ENCODE results near the gene SLC6A17.

The SLC6A17 gene

DNA sequence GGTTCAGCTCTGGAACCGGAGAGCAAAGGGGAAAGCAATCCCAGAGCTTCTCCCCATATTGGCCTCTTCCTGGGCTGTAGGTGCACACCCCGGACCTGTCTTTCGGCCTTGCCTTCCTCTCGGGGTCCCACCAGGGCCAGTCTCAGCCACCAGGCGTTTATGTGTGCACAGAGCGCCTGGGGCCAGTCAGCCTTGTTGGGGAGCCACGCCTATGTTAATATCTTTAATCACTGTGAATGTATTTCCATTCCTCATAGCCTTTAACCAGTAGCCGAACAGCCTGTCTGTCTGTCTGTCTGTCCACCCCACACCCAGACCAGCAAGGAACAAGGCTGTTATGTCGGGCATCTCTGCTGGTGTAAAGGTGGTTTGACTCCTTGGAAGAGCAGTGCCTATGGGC lies 78.6 kb downstream of the SLC6A17 start:
- no peak overlapping the region for H3K4me3 ChIP-seq (ENCODE audit: low read length)
- no peaks in the 10 kb centered on the region for H3K27me3 ChIP-seq (ENCODE audit: insufficient read depth, low read length)
- H3K4me1 ChIP-seq (ENCODE audit: insufficient read depth, low read length) = peaks cover under 1% of the 10 kb centered on the region
- H3K36me3 ChIP-seq (ENCODE audit: insufficient read depth, low read length) = no peaks in the 10 kb centered on the region
- H2AFZ ChIP-seq (ENCODE audit: low read depth, low read length) = no peak overlapping the region
- H3K9me3 ChIP-seq (ENCODE audit: low read length) = peaks cover 8% of the 10 kb centered on the region

DNA sequence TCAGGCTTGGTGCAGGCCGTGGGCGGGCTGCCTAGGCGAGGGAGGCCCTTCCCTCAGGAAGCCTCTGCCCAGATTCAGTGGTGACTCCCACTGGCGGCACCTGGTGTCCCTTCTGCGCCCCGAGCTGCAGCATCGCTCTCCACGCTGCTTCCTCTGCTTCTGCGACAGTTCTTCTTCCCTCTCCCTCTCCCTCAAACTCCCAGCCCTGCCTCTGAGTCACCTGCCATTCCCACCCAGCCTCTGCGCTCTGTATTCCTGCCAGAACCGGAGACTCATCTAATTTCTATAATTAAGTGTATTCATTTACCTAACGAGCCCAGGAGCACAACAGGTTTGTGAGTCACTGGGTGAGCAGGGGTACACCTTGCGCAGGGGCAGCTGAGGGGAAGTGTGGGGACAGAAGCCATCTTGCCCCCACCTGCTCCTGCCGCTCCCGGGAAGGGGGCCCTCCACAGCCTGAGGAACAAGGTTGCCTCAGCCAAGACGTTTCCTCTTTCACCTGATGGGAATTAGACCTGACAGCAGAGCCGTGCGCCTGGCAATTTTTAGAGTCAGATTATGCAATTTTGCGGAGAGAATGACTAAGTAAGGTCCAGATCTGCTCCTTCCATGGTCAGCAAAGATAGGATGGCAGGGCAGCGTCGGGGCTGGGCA lies 79.2 kb downstream of the SLC6A17 start:
- peaks cover 7% of the 10 kb centered on the region for H3K4me1 ChIP-seq (ENCODE audit: insufficient read depth, low read length)
- no peak overlapping the region for H3K4me3 ChIP-seq (ENCODE audit: low read length)
- H2AFZ ChIP-seq (ENCODE audit: low read depth, low read length) = no peak overlapping the region
- H3K9me3 ChIP-seq (ENCODE audit: low read length) = peaks cover 8% of the 10 kb centered on the region
- H3K36me3 ChIP-seq (ENCODE audit: insufficient read depth, low read length) = no peaks in the 10 kb centered on the region
- no peaks in the 10 kb centered on the region for H3K27me3 ChIP-seq (ENCODE audit: insufficient read depth, low read length)

DNA sequence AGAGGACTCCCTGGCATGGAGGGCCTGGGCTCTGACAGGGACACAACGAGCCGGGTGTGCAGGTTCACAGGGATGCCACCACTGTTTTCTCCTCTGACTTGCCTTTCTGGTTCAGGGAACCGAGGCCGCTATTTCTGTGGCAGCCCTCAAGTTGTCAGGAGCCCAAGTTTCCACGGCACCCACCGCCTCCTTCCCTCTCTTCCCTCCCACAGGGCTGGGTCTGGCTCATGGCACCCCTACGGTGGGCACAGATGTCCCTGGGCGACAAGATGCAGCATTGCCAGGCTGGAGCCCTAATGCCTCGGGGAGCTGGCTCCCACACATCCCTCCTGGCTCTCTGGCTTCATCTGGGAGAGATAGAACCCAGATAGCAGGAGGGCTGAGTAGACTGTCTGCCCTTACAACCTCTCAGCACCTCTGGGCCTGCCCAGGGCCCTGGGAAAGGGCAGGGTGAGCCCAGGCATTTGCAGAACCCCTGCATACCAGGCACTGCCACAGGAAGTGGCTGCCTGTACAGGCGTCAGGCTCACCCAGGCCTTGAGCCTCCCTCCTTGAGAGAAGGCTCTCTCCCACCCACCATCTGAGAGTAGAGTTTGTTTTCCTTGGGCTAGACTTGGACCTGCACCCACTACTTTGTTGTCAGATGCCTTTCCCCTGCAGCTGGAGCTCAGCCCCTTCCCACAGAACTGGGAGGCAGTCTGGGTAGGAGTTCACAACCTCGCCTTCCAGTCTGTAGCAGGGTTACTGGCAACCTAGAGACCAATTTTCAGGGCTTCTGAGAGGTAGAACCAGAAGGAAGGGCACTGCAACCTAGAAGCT lies 80.3 kb downstream of the SLC6A17 start:
- Histone ChIP-seq H3K36me3 (ENCODE audit: insufficient read depth, low read length) (no peaks in the 10 kb centered on the region), H3K9me3 (ENCODE audit: low read length) (peaks cover 8% of the 10 kb centered on the region), H2AFZ (ENCODE audit: low read depth, low read length) (no peak overlapping the region), H3K4me3 (ENCODE audit: low read length) (no peak overlapping the region), H3K4me1 (ENCODE audit: insufficient read depth, low read length) (peaks cover 7% of the 10 kb centered on the region), H3K27me3 (ENCODE audit: insufficient read depth, low read length) (no peaks in the 10 kb centered on the region)

DNA sequence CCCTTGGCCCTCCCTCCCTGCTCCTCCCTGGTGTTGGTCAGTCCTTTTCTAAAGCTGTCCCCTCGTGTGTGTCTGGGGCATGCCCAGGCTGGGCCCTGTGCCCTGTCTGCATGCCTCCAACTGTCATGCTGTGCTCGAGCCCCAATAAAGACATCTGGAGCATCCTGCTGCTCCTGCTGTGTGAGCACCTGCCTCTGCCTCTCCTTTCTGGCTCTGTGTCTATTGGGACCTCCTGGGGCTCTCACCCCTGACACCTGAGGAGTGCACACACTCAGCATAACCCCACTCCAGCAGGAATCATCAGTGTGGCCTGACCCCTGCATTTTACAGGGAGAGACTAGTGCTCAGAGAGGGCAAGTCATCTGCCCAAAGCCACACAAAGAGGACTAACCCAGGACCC lies 83.6 kb downstream of the SLC6A17 start:
- no peaks in the 10 kb centered on the region for H3K36me3 ChIP-seq (ENCODE audit: insufficient read depth, low read length)
- H3K4me3 ChIP-seq (ENCODE audit: low read length) = no peak overlapping the region
- H3K4me1 ChIP-seq (ENCODE audit: insufficient read depth, low read length) = peaks cover 7% of the 10 kb centered on the region
- H3K27me3 ChIP-seq (ENCODE audit: insufficient read depth, low read length) = no peaks in the 10 kb centered on the region
- H3K9me3 ChIP-seq (ENCODE audit: low read length) = peaks cover 8% of the 10 kb centered on the region
- H2AFZ ChIP-seq (ENCODE audit: low read depth, low read length) = no peak overlapping the region

DNA sequence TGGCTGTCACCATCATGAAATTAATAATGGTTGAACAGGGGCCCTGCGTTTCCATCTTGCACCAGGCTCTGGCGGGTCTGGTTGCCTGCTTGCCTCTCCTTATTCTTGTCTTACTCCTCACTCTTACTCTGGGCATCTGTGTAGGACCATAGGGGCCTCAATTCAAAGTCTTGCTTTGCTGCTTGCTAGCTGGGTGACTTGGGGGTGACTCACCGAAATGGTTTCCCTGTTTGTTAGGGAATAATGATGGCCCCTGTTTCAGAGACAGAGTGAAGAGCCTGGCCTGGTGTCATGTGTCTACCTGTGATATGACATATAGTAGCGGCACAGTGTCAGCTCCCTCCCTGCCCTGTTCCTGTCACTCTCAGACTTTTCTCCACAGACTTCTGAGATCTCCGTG lies 84.4 kb downstream of the SLC6A17 start:
- Histone ChIP-seq H3K36me3 (ENCODE audit: insufficient read depth, low read length) (no peaks in the 10 kb centered on the region), H3K4me3 (ENCODE audit: low read length) (no peak overlapping the region), H3K4me1 (ENCODE audit: insufficient read depth, low read length) (peaks cover 7% of the 10 kb centered on the region), H3K9me3 (ENCODE audit: low read length) (peaks cover 8% of the 10 kb centered on the region), H2AFZ (ENCODE audit: low read depth, low read length) (no peak overlapping the region), H3K27me3 (ENCODE audit: insufficient read depth, low read length) (no peaks in the 10 kb centered on the region)

DNA sequence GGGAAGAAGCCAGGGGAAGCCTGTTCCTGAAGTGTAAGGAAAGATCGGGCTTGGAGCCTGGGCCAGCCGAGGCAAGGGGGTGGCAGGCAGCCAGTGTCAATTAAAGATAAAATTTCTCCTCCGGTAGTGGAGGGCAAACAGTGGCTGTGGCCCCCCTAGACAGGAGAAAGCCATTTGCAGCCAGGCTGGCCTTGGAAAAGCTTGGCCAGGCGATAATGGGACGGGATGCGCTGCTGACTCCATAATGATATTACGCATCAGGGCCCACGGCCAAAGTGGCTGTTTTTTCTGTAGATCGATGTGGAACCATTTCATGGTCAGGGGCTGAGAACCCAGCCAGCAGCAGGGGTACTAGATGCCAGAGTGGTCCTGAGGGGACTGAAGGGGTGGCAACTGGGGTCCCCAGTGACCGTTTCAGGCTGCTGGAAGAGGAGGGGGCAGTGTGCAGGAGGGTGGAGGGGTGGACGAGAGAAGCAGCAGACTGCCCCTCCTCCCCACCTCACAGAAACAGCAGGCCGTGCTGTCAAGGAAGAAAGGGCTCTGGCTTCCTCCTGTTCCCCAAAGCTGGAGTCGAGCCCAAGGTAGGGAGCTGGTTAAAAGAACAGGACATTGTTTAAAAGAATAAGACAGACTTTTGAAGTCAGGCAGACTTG lies 85.0 kb downstream of the SLC6A17 start:
- Histone ChIP-seq H3K4me3 (ENCODE audit: low read length) (no peak overlapping the region), H3K4me1 (ENCODE audit: insufficient read depth, low read length) (peaks cover 7% of the 10 kb centered on the region), H3K36me3 (ENCODE audit: insufficient read depth, low read length) (no peaks in the 10 kb centered on the region), H3K9me3 (ENCODE audit: low read length) (peaks cover 8% of the 10 kb centered on the region), H2AFZ (ENCODE audit: low read depth, low read length) (no peak overlapping the region), H3K27me3 (ENCODE audit: insufficient read depth, low read length) (no peaks in the 10 kb centered on the region)

DNA sequence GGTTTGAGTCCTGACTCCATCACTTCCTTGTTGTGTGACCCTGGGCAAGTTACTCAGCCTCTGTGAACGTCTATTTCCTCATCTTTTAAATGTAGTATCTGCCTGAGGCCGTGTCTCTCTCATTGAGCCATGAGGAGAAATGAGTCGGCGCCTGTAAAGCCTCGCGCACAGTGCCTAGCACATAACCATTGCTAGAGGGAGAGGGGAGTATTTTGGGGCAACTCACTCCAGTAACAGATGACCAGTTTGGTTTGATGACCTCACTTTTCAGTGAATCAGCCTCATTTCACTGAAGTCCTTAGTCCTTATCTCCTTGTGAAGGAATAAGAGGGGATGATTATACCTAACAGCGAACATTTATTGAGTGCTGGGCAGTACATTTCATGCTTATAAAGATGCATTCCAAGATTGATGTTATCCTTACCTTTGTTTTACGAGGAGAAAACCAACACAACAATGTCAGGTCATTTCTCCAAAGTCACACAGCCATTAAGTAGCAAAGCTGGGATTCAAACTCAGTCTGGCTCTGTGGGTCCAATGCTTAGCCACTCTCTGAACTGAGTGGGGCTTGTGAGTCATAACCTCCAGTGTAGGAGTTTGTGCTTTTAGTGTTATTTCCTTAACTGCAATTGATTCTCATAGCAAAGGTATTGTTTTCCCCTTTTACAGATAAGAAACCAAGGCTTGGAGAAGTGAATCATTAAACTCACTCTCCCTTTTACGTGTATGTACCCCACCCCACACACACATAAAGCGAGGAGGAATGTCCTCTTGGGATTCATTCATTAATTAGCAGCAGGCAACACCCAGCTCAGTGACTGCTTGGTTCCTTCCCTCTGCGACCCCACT lies 85.8 kb downstream of the SLC6A17 start:
- H3K27me3 ChIP-seq (ENCODE audit: insufficient read depth, low read length) = no peaks in the 10 kb centered on the region
- no peak overlapping the region for H2AFZ ChIP-seq (ENCODE audit: low read depth, low read length)
- H3K9me3 ChIP-seq (ENCODE audit: low read length) = peaks cover 8% of the 10 kb centered on the region
- H3K4me3 ChIP-seq (ENCODE audit: low read length) = no peak overlapping the region
- H3K36me3 ChIP-seq (ENCODE audit: insufficient read depth, low read length) = no peaks in the 10 kb centered on the region
- peaks cover 7% of the 10 kb centered on the region for H3K4me1 ChIP-seq (ENCODE audit: insufficient read depth, low read length)

DNA sequence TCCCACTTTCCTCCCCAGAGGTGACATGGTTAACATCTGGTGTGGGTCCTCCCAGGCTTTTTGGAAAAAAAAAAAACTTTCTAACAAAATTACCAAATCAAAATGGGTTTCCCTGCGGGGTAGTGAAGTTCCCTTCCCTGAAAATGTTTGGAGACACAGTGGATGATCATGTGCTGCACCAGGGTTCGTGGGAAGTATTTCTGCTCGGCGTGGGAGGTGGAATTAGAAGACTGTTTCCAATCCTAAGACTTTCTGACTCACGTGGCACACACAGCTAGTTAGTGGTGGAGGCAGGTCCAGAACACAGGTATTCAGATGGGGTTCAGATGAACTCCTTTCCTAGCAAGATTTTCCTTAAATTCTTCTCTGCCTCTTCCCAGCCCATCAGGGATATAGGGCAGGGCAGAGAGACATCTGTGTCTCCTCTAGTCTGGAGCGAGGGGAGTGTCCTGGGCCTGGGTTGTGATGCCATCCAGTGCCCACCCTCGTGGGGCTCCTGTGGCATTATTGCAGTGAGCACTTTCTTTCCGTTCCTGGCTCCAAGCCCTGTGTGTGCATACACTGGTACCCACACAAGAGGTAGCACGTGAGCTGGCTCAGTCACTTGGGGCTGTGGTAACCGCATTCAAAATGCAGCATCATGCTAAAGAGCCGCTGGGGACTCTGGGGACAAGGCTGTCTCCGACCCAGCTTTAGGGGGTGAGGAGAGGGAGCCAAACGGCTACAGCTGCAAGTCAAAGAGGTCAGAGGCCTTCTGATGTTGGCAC lies 87.3 kb downstream of the SLC6A17 start:
- H3K9me3 ChIP-seq (ENCODE audit: low read length) = peaks cover 2% of the 10 kb centered on the region
- H3K36me3 ChIP-seq (ENCODE audit: insufficient read depth, low read length) = no peaks in the 10 kb centered on the region
- peaks cover 7% of the 10 kb centered on the region for H3K4me1 ChIP-seq (ENCODE audit: insufficient read depth, low read length)
- H3K27me3 ChIP-seq (ENCODE audit: insufficient read depth, low read length) = peaks cover 6% of the 10 kb centered on the region
- H2AFZ ChIP-seq (ENCODE audit: low read depth, low read length) = no peak overlapping the region
- H3K4me3 ChIP-seq (ENCODE audit: low read length) = no peak overlapping the region

DNA sequence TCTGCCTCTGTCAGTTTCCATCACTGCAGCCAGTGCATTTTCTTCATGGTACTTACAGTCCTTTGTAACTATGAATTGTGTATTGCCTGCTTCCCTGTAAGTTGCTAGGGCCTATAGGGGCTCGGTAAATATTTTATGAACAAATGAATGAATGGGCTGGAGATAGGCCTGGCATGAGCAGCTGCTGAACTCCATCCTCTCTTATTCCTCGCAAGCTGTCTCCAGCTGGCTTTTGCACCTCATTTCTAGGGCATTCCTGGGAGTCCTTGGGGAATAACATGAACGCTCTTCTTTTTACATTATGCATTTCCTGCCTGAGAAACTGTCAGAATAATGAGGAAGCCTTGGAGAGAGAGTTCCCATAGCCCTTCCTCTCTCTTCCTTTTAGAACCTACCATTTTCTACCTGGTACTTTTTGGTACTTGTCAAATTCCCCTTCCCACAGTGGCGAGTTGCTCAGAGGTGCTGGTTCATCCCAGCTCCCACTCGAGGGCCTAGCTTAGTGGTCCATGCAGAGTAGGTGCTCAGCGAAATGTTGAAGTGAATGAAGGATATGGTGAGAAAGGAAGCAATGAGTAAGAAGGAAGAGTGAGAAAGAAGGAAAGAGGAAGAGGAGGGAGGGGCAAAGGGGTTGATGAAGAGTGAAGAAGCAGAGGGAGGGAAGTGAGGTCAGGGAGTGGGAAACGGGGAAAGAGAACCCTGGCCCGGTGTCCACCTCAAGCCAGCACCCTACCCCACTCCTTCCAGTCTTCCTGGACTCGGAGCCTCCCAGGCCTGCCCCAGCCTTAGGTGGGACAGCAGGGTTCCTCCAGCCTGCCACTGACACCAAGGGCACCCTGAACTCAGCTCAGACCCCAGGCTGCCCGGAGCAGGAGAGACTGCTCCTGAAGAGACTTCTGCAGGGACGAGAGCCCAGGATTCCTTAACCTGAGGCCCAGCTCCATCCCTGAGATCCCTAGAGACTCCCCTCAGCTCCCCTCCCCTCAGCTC lies 89.4 kb downstream of the SLC6A17 start:
- peaks cover 14% of the 10 kb centered on the region for H3K27me3 ChIP-seq (ENCODE audit: insufficient read depth, low read length)
- peaks cover 12% of the 10 kb centered on the region for H3K4me1 ChIP-seq (ENCODE audit: insufficient read depth, low read length)
- no peak overlapping the region for H3K4me3 ChIP-seq (ENCODE audit: low read length)
- H3K9me3 ChIP-seq (ENCODE audit: low read length) = no peaks in the 10 kb centered on the region
- no peaks in the 10 kb centered on the region for H3K36me3 ChIP-seq (ENCODE audit: insufficient read depth, low read length)
- no peak overlapping the region for H2AFZ ChIP-seq (ENCODE audit: low read depth, low read length)

DNA sequence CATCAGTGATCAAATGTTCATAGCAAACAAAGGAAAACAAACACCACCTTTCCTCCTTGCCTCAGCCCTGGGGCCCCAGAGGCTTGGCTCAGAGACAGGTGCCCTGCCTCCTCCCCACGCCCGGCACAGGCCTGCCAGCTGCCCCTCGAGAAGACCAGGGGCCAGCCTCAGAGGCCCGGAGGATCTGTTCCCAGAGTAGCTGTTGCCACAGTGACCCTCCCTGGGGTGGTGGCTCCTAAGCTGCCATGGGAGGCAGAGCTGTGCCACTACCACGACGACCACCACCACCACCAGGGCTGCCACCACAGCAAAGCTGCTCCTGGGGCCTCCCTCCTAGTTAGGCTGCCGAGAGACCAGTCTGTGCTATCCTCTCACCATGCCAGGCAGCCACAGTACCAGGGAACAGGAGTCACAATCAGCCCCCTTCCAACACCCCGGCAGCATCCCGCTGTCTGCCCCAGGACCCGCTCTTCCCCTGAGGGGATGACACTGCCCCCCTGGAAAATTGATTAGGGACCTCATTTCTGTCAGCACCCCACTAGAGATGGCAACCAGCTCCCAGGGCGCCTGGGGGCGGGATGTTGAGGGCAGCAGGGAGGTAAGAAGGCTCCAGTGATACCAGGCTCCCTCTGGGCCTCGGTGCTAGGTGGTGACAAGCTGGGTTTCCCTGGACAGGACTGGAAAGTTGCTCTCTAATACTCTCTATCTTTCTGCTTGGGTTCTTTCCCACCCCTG lies 90.3 kb downstream of the SLC6A17 start:
- Histone ChIP-seq H3K9me3 (ENCODE audit: low read length) (no peaks in the 10 kb centered on the region), H3K4me3 (ENCODE audit: low read length) (no peak overlapping the region), H3K27me3 (ENCODE audit: insufficient read depth, low read length) (peaks cover 22% of the 10 kb centered on the region), H2AFZ (ENCODE audit: low read depth, low read length) (no peak overlapping the region), H3K4me1 (ENCODE audit: insufficient read depth, low read length) (peaks cover 12% of the 10 kb centered on the region), H3K36me3 (ENCODE audit: insufficient read depth, low read length) (no peaks in the 10 kb centered on the region)

DNA sequence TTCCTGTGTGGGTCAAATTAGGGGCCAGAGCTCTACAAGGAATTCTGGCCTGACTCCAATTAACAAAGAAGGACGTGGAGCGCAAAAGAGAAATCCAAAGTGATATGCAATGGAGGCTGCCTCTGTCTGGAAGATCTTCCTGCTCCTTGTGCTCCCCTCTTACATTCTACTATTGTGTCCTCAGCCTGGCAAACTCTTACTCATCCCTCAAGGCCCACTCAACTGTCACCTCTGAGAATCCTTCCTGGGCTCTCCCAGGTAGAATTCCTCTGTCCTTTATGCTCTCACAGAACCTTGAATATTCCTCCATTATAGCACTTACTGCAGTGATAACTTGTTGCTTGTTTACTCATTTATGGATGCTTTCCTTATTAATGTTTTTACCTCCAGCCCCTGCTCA lies 91.2 kb downstream of the SLC6A17 start:
- H3K9me3 ChIP-seq (ENCODE audit: low read length) = no peaks in the 10 kb centered on the region

More for the DNA sequence above, 91.2 kb downstream of the SLC6A17 start:
- Histone ChIP-seq H3K4me3 (ENCODE audit: low read length) (no peak overlapping the region), H3K36me3 (ENCODE audit: insufficient read depth, low read length) (no peaks in the 10 kb centered on the region), H2AFZ (ENCODE audit: low read depth, low read length) (no peak overlapping the region), H3K27me3 (ENCODE audit: insufficient read depth, low read length) (peaks cover 29% of the 10 kb centered on the region), H3K4me1 (ENCODE audit: insufficient read depth, low read length) (peaks cover 12% of the 10 kb centered on the region)

All from neuron (in vitro differentiated cells).